Subcutaneous adipose tissue (tissue), 4 donors: ENCODE measurements around the gene SAMD4A. TPM values are rescaled to one million over a fixed set of nuclear protein-coding genes. Genes with fewer than 3 reads are reported as not detected.

ENCODE experiments used
- CTCF ChIP-seq: fragments of 450-650 bp; IDR thresholded peaks from one replicate; pipeline ENCODE4 v1.5.1; 2016; ENCODE audit warnings: low read depth, mild to moderate bottlenecking, control low read depth, antibody characterized with exemption, moderate library complexity
- total RNA-seq, 4 donors: library from RNA; depleted of rRNA; stranded (reverse); fragments of >200 nt; gene quantifications; one replicate each; pipeline ENCODE4 v1.1.0, GENCODE V29; 2016

SAMD4A gene
- total RNA-seq, 4 donors from 2014 or later: 30.0 to 65.9 (median 39.7) TPM

GRCh38 chr14:54828037-54828436 is 261.1 kb downstream of the SAMD4A start:
- TF ChIP-seq CTCF: no peak

DNA sequence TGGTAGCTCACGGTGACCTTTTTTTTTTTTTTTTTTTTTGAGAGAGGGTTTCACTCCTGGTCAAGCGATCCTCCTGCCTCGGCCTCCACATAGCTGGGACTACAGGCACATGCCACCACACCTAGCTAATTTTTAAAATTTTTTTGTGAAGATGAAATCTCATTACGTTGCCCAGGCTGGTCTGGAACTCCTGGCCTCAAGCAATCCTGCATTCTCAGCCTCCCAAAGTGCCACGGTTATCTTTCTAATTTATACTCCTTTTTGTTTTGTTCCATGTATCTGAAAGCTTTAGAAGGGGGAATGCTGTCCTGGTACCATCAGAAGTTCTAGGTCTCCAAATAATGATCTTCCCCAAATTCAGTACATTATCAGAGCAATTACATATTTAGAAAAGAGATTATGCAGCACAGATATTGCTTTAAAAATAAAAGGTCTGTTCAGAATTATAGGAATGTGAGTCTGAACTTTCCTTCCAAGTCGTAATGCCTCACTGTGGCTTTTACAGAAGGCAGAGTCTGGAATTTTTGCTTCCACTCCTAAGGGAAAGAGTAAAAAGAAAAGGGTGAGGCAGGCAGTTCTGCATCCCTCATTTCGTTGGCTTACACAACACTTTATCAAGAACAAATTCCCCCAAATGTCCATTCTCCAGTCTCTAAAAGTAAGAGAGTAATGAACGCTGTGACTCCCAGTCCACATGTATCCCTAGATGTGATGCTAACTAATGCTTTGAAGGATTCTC is 262.7 kb downstream of the SAMD4A start:
- TF ChIP-seq CTCF: no peak

DNA sequence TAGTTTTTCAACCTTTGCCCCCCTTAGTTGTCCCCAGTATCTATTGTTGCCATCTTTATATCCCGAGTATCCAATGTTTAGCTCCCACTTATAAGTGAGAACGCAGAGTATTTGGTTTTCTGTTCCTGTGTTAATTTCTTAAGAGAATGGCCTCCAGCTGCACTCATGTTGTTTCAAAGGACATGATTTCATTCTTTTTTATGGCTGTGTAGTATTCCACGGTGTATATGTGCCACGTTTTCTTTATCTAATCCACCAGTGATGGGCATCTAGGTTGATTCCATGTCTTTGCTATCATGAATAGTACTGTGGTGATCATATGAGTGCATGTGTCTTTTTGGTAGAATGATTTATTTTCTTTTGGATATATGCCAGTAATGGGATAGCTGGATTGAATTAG is 263.7 kb downstream of the SAMD4A start:
- no peak for TF ChIP-seq CTCF

GRCh38 chr14:54834081-54834480 is 267.2 kb downstream of the SAMD4A start:
- no peak for TF ChIP-seq CTCF

GRCh38 chr14:54834727-54835126 is 267.8 kb downstream of the SAMD4A start:
- TF ChIP-seq CTCF: no peak

- no peak for TF ChIP-seq CTCF
Observed at GRCh38 chr14:54836231-54836630, 269.3 kb downstream of the SAMD4A start.

GRCh38 chr14:54837508-54838149 is 270.7 kb downstream of the SAMD4A start:
- no peak for TF ChIP-seq CTCF
